Lower lobe of right lung (tissue), 2 donors: ENCODE results near the gene RSF1. TPM values are rescaled to one million over a fixed set of nuclear protein-coding genes. Genes with fewer than 3 reads are reported as not detected.

Experiments
- ATAC-seq, 2 donors: fragments of 200-7000 bp; cut with Tn5 transposase; one replicate each; pipeline ENCODE4 v1.9.1; 2020 to 2022; ENCODE audit warnings: mild to moderate bottlenecking in 2 of 2, moderate library complexity in 2 of 2
- DNase-seq: peaks from one replicate; pipeline ENCODE4 v3.0.0-alpha.2; 2020
- H3K27ac ChIP-seq: fragments of 200-600 bp; one replicate; pipeline ENCODE4 v1.8.0; 2022
- H3K27me3 ChIP-seq: fragments of 200-600 bp; one replicate; pipeline ENCODE4 v1.8.0; 2022; ENCODE audit warnings: low read depth
- H3K36me3 ChIP-seq: fragments of 200-600 bp; one replicate; pipeline ENCODE4 v1.8.0; 2022; ENCODE audit warnings: mild to moderate bottlenecking
- H3K4me1 ChIP-seq: fragments of 200-600 bp; one replicate; pipeline ENCODE4 v1.8.0; 2022
- H3K4me3 ChIP-seq: fragments of 200-600 bp; one replicate; pipeline ENCODE4 v1.8.0; 2022; ENCODE audit warnings: mild to moderate bottlenecking
- H3K9me3 ChIP-seq: fragments of 200-600 bp; one replicate; pipeline ENCODE4 v1.8.0; 2022
- intact Hi-C: fragments of 100-400 bp; cut with DNase I; formaldehyde crosslinking; loops from one replicate; pipeline ENCODE4 v1.11.0; 2022
- total RNA-seq: library from RNA; stranded (reverse); fragmentation: NEBNext Ultra II Directional; extraction: Animal tissue kit (Norgen Biotek cat#: 25700); gene quantifications from one replicate; pipeline ENCODE4 v1.2.1, GENCODE V29; 2021
- TF ChIP-seq, protein P1 (sequence below): fragments of 200-600 bp; IDR thresholded peaks from one replicate; pipeline ENCODE4 v1.8.0; 2022; ENCODE audit warnings: antibody characterized with exemption, mild to moderate bottlenecking
- donor health status: DM: no; HTN: yes; CAD: no; lungs with severe emphysema.

The RSF1 gene
- total RNA-seq, 1 donor from 2014 or later, result 59.6 TPM

DNA sequence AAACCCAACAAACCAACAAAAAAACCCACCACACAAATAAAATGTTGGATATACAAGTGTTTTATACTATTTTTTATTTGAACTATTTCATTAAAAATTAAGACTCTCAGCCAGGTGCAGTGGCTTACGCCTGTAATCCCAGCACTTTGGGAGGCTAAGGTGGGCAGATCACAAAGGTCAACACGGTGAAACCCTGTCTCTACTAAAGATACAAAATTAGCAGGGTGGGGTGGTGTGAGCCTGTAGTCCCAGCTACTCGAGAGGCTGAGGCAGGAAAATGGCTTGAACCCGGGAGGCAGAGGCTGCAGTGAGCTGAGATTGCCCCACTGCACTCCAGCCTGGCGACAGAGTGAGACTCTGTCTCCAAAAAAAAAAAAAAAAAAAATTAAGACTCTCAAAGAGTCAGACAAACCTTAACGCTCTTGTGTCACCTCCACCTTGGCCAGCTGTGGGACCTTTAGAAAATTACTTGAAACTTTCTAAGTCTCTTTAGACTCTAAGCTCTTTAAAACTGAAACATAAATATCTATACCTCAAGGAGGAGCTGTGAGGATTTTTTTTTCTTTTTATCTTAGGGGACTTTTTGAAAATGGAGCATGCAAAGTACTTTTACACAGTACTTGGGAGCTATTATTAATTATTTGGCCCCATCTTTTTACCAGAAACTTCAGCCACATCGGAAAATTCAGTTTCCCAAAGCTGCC lies 114.5 kb downstream of the RSF1 start:
- DNase-seq (no peak), ATAC-seq (no peak)
- no peak overlapping the region for H3K27ac ChIP-seq
- TF ChIP-seq, protein P1, sequence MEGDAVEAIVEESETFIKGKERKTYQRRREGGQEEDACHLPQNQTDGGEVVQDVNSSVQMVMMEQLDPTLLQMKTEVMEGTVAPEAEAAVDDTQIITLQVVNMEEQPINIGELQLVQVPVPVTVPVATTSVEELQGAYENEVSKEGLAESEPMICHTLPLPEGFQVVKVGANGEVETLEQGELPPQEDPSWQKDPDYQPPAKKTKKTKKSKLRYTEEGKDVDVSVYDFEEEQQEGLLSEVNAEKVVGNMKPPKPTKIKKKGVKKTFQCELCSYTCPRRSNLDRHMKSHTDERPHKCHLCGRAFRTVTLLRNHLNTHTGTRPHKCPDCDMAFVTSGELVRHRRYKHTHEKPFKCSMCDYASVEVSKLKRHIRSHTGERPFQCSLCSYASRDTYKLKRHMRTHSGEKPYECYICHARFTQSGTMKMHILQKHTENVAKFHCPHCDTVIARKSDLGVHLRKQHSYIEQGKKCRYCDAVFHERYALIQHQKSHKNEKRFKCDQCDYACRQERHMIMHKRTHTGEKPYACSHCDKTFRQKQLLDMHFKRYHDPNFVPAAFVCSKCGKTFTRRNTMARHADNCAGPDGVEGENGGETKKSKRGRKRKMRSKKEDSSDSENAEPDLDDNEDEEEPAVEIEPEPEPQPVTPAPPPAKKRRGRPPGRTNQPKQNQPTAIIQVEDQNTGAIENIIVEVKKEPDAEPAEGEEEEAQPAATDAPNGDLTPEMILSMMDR, result no peak
- H3K4me3 ChIP-seq, result no peak overlapping the region
- no peaks in the 10 kb centered on the region for H3K4me1 ChIP-seq
- peaks cover 24% of the 10 kb centered on the region for H3K36me3 ChIP-seq
- H3K27me3 ChIP-seq, result no peaks in the 10 kb centered on the region
- intact Hi-C loops, result no loop called here
- H3K9me3 ChIP-seq, result no peaks in the 10 kb centered on the region

GRCh38 chr11:77705195-77705875 lies 115.2 kb downstream of the RSF1 start:
- H3K4me1 ChIP-seq, result no peaks in the 10 kb centered on the region
- no peak for DNase-seq
- intact Hi-C loops, result no loop called here
- no peak overlapping the region for H3K4me3 ChIP-seq
- H3K27me3 ChIP-seq, result no peaks in the 10 kb centered on the region
- TF ChIP-seq, protein P1, result no peak
- H3K36me3 ChIP-seq, result peaks cover 24% of the 10 kb centered on the region
- no peaks in the 10 kb centered on the region for H3K9me3 ChIP-seq
- H3K27ac ChIP-seq, result no peak overlapping the region
- ATAC-seq, result no peak

DNA sequence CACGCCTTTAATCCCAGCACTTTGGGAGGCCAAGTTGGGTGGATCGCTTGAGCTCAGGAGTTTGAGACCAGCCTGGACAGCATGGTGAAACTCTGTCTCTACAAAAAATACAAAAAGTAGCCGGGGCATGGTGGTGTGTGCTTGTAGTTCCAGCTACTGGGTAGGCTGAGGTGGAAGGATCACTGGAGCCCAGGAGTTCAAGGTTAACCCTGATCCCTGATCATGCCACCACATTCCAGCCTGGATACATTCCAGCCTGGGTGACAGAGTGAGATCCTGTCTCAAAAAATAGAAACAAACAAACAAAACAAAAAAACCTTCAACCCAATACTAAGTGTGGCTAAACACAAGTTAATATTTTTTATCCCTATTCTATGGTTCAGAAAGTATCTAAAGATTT lies 116.5 kb downstream of the RSF1 start:
- no peak for ATAC-seq

DNA sequence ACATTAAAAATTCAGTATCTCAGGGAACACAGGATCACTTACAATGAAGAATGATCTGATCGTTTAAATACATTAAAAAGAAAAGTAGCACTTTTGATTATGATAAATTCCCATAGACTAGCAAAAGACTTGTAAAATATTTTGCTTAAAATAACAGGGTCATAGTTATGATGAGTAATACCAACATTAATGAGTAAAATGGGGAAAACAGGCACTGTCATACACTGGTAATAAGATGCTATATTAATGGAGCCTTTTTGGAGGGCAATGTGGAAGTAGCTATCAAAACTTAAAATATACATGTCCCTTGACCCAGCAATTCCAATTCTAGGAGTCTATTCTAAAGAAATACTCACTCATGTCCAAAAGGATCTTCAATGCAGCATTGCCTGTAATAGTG lies 121.1 kb downstream of the RSF1 start:
- H3K36me3 ChIP-seq, result peaks cover 67% of the 10 kb centered on the region
- TF ChIP-seq, protein P1, result no peak
- H3K4me1 ChIP-seq, result no peaks in the 10 kb centered on the region
- intact Hi-C loops, result no loop called here
- no peaks in the 10 kb centered on the region for H3K9me3 ChIP-seq
- H3K4me3 ChIP-seq, result no peak overlapping the region
- no peaks in the 10 kb centered on the region for H3K27me3 ChIP-seq
- DNase-seq (no peak), ATAC-seq (no peak)
- H3K27ac ChIP-seq, result no peak overlapping the region

More for the DNA sequence above, 116.5 kb downstream of the RSF1 start:
- Histone ChIP-seq H3K9me3 (no peaks in the 10 kb centered on the region), H3K4me3 (no peak overlapping the region), H3K27ac (no peak overlapping the region), H3K36me3 (peaks cover 31% of the 10 kb centered on the region), H3K4me1 (no peaks in the 10 kb centered on the region), H3K27me3 (no peaks in the 10 kb centered on the region)
- intact Hi-C loops, result no loop called here
- TF ChIP-seq, protein P1, result no peak
- DNase-seq, result no peak

GRCh38 chr11:77698896-77699295 lies 121.6 kb downstream of the RSF1 start:
- Histone ChIP-seq H3K4me3 (no peak overlapping the region), H3K27ac (no peak overlapping the region), H3K4me1 (no peaks in the 10 kb centered on the region), H3K36me3 (peaks cover 63% of the 10 kb centered on the region), H3K27me3 (no peaks in the 10 kb centered on the region), H3K9me3 (no peaks in the 10 kb centered on the region)
- intact Hi-C loops, result no loop called here
- ATAC-seq (no peak), DNase-seq (no peak)
- TF ChIP-seq, protein P1, result no peak
